Endometrial microvascular endothelial cells (primary cell): ENCODE data around the gene VGF. TPM values are rescaled to one million over a fixed set of nuclear protein-coding genes. Genes with fewer than 3 reads are reported as not detected.
"Not testable (repeated sequence)": the region's sequence is repeated elsewhere in the genome, so short reads cannot be mapped to it uniquely, and the experiment has no call there.

Experiments used
- in situ Hi-C: cut with HindIII; loops from 2 replicates; pipeline ENCODE4 v1.10.0; 2017; ENCODE audit warnings: low sequenced_read_pairs, low pct_unique_long_range_greater_than_20kb; ENCODE audit errors: inconsistent ontology term
- total RNA-seq: library from RNA; depleted of rRNA; stranded (reverse); fragments of >200 nt; gene quantifications from one replicate; pipeline ENCODE4 v1.2.3, GENCODE V29; 2015; ENCODE audit errors: inconsistent ontology term

The VGF gene
- total RNA-seq, 1 donor from 2014 or later, result not detected

DNA sequence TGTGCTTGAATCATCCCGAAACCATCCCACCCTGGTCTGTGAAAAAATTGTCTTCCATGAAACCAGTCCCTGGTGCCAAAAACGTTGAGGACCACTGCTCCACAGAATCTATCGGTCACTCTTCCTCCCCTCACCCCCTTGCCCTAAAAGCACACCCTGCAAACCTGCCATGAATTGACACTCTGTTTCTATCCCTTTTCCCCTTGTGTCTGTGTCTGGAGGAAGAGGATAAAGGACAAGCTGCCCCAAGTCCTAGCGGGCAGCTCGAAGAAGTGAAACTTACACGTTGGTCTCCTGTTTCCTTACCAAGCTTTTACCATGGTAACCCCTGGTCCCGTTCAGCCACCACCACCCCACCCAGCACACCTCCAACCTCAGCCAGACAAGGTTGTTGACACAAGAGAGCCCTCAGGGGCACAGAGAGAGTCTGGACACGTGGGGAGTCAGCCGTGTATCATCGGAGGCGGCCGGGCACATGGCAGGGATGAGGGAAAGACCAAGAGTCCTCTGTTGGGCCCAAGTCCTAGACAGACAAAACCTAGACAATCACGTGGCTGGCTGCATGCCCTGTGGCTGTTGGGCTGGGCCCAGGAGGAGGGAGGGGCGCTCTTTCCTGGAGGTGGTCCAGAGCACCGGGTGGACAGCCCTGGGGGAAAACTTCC is 39.2 kb downstream of the VGF start:
- in situ Hi-C loops, result no loop called here

DNA sequence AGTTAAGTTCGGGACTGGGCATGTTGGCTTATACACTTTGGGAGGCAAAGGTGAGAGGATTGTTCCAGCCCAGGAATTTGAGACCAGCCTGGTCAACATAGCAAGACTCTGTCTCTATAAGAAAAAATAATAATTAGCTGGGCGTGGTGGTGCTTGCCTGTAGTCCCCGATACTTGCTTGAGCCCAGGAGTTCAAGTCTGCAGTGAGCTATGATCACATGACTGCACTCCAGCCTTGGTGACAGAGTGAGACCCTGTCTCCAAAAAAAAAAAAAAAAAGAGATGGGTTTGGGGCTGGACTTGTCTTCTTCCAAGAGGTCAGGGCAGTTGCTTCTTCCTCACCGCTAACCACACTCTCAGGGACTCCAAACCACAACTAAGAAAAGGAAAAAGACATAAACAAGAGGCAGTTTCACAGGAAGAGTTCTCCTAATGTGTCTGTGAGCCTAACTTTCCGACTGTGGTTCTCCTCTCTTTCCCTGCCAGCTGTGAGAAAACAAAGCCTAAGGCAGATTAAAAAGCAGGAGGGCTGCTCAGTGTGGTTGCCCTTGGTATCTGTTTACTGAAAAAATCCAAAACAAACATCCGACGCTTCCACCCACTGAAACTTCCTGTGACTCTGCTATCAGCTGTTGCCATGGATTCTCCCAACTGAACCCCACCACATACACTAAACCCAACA is 40.9 kb downstream of the VGF start:
- in situ Hi-C loops, result no loop called here

DNA sequence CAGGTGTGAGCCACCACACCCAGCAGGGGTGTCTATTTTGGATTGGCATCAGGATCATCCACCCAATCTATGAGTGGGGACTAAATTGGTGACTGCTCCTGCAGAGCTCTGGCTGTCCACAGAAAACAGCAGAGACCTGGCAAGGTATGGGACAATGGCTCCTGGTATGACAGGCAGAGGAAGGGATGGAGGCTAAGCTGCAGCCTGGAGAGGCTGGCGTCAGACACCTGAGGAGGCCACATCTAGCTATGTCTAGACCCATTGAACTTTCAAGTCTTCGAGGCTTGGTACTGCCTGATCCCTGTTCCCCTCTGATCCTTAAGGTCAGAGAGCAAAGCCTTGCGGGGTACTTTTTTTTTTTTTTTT is 41.7 kb downstream of the VGF start:
- in situ Hi-C loops, result no loop called here

DNA sequence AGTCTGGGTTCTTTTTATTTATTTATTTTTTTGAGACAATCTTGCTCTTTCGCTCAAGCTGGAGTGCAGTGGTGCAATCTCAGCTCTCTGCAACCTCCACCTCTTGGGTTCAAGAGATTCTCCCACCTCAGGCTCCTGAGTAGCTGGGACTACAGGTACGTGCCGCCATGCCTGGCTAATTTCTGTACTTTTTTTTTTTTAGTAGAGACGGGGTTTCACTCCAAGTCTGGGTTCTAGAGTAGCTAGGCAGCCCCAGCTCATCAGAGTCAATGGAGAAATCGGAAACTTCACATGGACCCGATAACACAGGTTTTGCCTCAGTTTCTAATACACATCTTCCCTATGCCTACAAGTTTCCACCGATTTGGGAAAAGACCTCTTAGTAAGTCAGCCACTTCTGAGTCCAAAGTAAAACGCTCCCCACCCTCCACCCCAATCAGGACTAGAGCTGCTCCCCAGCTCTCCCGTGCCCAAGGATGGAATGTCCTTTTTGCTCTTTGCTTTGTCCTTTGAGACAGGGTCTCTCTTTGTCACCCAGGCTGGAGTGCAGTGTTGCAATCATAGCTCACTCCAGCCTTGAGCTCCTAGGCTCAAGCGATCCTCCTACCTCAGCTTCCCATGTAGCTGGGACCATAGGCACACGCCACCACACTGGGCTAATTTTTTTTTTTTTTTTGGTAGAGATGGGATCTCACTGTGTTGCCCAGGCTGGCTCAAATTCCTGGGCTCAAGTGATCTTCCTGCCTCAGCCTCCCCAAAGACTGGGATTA is 42.3 kb downstream of the VGF start:
- in situ Hi-C loops, result no loop called here

DNA sequence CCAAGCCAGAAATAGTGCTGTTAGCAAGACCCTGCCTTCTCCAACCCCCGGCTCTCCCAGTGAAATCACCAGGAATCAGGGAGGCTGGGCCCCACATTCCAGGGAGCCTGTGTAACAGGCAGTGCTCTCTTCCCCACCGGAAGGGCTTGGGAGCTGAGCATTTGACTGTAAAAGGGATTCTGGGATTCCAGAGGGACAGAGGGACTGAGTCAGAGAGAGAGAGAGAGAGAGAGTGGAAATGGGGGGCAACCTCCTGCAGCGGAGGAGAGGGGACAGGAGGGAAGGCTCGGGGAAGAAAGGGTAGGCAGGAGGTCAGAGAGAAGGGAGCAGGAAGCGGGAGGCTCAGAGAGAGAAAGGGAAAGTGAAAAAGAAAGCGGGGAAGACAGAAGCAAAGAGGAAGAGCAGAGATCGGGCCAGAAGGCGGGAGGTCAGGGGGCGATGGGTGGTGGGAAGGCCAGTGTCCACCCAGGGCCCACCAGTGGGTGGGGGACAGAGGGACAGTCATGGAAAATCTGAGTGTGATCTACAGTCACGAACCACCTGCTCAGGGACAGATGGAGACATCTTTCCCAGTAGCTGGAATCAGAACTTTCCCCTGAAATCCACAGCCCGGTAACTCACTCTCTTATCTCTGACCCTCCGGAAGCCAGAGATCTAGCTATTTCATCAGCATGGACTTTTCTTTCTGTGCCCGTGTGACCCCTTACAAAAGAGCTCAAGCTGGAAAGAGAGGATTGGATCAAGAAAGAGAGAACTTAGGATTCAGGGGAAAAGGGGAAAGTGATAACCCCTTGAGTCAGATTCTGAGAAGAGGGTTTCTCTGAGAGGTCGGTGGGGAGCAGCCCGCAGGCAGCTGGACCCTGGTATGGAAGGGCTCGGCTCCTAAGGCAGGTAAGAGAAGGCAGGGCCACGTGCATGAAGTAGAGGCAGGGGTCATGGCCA is 43.1 kb downstream of the VGF start:
- in situ Hi-C loops, result no loop called here

DNA sequence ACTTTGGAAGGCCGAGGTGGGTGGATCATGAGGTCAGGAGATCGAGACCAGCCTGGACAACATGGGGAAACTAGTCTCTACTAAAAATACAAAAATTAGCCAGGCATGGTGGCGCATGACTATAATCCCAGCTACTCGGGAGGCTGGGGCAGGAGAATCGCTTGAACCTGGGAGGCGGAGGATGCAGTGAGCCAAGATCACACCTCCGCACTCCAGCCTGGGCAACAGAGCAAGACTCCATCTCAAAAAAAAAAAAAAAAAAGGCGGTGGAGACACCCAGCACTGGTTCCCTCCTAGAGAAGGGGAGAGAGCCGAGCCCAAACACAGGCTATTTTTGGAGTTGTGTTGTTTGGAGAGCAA is 43.8 kb downstream of the VGF start:
- in situ Hi-C loops, result not testable (repeated sequence)

DNA sequence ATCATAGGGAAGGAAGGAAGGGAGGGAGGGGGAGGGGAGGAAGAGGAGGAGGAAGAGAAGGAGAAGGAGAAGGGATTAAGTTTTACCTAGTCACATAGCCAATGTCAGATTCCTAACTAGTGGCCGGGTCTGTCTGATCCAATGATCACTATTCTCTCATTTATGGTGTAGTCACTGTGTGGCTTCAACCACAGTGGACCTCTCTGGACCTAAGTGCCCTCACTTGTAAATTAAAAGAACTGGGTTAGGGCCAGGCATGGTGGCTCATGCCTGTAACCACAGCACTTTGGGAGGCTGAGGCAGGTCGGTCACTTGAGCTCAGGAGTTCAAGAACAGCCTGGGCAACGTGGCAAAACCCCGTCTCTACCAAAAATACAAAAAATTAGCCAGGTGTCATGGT is 45.1 kb downstream of the VGF start:
- in situ Hi-C loops, result no loop called here

DNA sequence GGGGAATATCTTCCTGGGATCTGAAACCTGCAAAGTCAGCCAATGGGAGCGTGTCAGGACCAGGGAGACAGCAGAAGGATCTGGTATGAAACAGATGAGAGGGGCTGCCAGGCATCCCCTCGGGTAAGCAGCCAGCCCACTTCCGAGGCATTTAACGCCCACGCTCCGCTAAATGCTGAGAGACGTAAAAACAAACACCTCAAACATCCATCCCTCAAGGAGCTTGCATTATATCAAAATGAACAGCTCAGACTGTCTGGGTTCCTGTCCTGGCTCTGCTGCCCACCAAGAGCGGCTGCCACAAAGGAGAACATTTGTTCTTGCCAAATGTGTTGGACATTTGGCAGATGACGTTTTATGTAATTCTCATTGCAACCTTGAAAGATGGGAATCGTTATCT is 45.5 kb downstream of the VGF start:
- in situ Hi-C loops, result no loop called here

DNA sequence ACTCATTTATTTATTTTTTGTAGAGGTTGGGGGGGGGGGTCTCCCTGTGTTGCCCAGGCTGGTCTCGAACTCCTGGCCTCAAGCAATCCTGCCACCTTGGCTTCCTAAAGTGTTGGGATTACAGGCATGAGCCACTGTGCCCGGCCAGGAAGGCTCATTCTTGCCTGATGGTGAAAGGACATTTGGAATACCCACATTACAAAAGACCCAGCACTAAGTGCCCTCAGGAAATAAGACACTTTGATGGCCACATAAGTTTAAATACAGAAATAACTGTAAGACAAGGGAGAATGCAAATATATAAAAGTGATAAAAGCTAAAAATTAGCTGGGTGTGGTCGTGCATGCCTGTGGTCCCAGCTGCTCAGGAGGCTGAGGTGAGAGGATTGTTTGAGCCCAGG is 46.5 kb downstream of the VGF start:
- in situ Hi-C loops, result no loop called here

DNA sequence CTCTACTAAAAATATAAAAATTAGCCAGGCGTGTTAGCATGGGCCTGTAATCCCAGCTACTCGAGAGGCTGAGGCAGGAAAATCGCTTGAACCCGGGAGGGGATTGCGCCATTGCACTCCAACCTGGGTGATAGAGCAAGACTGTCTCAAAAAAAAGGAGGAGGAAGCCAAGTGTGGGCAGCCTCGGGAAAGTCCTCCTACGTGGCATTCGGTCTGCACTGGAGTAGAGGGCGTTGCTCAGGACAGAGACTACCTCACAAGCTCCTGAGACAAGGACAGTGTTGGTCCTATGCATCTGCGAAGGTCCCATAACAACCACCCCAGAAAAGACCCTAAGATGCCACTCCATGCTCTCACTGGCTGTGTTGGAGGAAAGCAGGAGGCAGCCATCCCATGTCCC is 48.5 kb downstream of the VGF start:
- in situ Hi-C loops, result no loop called here

DNA sequence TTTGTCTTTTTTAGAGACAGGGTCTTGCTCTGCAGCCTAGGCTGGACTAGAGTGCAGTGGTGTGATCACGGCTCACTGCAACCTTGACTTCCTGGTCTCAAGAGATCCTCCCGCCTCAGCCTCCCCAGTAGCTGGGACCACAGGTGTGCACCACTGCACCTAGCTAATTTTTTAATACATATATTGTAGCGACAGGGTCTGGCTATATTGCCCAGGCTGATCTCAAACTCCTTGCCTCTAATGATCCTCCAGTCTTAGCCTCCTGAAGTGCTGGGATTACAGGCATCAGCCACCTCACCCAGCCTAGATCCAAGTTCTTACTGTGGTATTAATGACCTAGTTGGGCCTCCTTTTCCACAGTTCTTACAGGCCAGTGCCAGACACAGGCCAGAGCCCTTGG is 50.2 kb downstream of the VGF start:
- in situ Hi-C loops, result no loop called here

DNA sequence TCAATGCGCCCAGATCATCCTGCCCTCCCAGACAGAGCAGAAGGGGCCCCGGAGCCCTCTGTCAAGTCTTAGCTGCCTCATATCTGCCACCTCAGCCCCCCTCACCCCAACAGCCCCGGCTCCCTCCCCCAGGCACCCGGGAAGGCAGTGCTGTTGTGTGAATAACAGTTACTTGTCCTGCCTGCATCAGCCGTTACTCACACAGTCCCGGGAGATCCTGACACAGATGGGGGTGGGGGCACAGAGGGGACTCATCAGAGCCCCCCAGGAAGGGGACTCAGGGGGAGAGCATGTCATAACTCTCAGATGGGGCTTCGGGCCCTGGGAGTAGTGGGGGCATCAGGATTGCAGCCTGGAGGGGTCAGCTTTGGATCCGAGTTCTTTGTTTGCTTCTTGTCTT is 50.9 kb downstream of the VGF start:
- in situ Hi-C loops, result no loop called here

DNA sequence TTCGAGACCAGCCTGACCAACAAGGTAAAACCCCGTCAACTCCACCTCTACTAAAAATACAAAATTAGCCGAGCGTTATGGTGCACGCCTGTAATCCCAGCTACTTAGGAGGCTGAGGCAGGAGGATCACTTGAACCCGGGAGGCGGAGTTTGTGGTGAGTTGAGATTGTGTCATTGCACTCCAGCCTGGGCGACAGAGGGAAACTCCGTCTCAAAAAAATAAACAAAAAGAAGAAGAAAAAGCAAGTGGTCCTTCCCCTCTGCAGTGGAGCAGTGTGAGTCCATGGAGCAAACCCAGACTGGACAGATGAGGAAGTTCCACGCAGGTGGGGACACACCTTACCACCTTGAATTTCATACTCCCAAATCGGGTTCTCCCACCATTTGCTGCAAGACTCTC is 51.5 kb downstream of the VGF start:
- in situ Hi-C loops, result no loop called here

DNA sequence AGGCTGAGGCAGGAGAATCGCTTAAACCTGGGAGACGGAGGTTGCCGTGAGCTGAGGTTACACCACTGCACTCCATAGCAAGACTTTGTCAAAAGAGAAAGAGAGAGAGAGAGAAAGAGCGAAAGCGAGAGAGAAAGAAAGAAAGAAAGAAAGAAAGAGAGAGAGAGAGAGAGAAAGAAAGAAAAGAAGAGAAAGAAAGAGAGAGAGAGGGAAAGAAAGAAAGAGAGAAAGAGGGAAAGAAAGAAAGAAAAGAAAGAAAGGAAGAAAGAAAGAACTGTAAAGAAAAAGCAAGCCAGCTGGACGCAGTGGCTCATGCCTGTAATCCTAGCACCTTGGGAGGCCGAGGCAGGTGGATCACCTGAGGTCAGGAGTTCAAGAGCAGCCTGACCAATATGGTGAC is 52.2 kb downstream of the VGF start:
- in situ Hi-C loops, result not testable (repeated sequence)

Other genes starting within 250 kb of the VGF start
- gene MUC3A, start 216.0 kb downstream of the VGF start, total RNA-seq, result not detected
- not detected for gene MUC12, start 196.0 kb downstream of the VGF start, total RNA-seq
- not detected for gene MUC17, start 145.5 kb downstream of the VGF start, total RNA-seq
- gene TRIM56, start 80.1 kb downstream of the VGF start, total RNA-seq, result 13.9 TPM
- gene SERPINE1, start 38.5 kb downstream of the VGF start, total RNA-seq, result 2,363 TPM
- gene AP1S1, start 11.1 kb downstream of the VGF start, total RNA-seq, result 248 TPM
- not detected for gene NAT16, start 14.7 kb upstream of the VGF start, total RNA-seq
- not detected for gene MOGAT3, start 35.5 kb upstream of the VGF start, total RNA-seq
- 109 TPM for gene PLOD3, start 52.0 kb upstream of the VGF start, total RNA-seq
- gene ZNHIT1, start 52.6 kb upstream of the VGF start, total RNA-seq, result 185 TPM
- gene CLDN15, start 72.2 kb upstream of the VGF start, total RNA-seq, result 4.4 TPM
- 240 TPM for gene FIS1, start 79.5 kb upstream of the VGF start, total RNA-seq
- gene IFT22, start 156.2 kb upstream of the VGF start, total RNA-seq, result 30.7 TPM
- gene COL26A1, start 197.3 kb upstream of the VGF start, total RNA-seq, result not detected